ENCODE data around the gene RNF11. TPM values are rescaled to one million over a fixed set of nuclear protein-coding genes. Genes with fewer than 3 reads are reported as not detected.

Gene RNF11
- polyA plus RNA-seq, 1 donor (not counting 4 experiments of a cell fraction or from before 2014, with no cell fraction given), result 113 TPM

GRCh38 chr1:51299981-51300670 is 64.1 kb downstream of the RNF11 start:
- no peaks in the 10 kb centered on the region for H4K20me1 ChIP-seq (ENCODE audit: control insufficient read depth, extremely low read depth, insufficient read depth, low read length)
- FAIRE-seq, result no peak
- no peaks in the 10 kb centered on the region for H3K9me3 ChIP-seq (ENCODE audit: control insufficient read depth, low read depth, low read length)
- H3K27me3 ChIP-seq (ENCODE audit: control insufficient read depth, extremely low read depth, insufficient read depth, low read length), result no peaks in the 10 kb centered on the region
- no peak overlapping the region for H3K4me2 ChIP-seq (ENCODE audit: control insufficient read depth, extremely low read depth, insufficient read depth, low read depth, low read length)
- DNase-seq (ENCODE audit: low read depth, low spot score), result no peak
- no peak overlapping the region for H3K27ac ChIP-seq (ENCODE audit: control insufficient read depth, insufficient read depth, low read length)
- H3K79me2 ChIP-seq (ENCODE audit: control insufficient read depth, insufficient read depth, low read length), result no peaks in the 10 kb centered on the region
- TF ChIP-seq EZH2 (IDR thresholded peaks at IDR 0.05; ENCODE audit: low read length) (no peak), CTCF (optimal IDR thresholded peaks at IDR 0.05 in 1 of 3, IDR thresholded peaks at IDR 0.05 in 1 of 3, conservative IDR thresholded peaks at IDR 0.05 in 1 of 3; ENCODE audit: extremely low read depth in 1 of 3, insufficient read depth in 2 of 3, low read length in 3 of 3) (no peak)
- dilution Hi-C loops (cut with MboI; ENCODE audit: extremely low pct_ligation_motif_present, low sequenced_read_pairs), result no loop called here
- H3K9ac ChIP-seq (ENCODE audit: control insufficient read depth, extremely low read depth, insufficient read depth, low read length), result no peak overlapping the region
- peaks cover 3% of the 10 kb centered on the region for H3K4me1 ChIP-seq (ENCODE audit: control insufficient read depth, extremely low read depth, insufficient read depth, low read length)
- H3K4me3 ChIP-seq (ENCODE audit: control insufficient read depth in 2 of 3, extremely low read depth in 1 of 3, insufficient read depth in 2 of 3, low read depth in 1 of 3, low read length in 3 of 3), result no peak overlapping the region
- H3K9me1 ChIP-seq (ENCODE audit: control insufficient read depth, extremely low read depth, insufficient read depth, low read length), result no peaks in the 10 kb centered on the region
- no peaks in the 10 kb centered on the region for H3K36me3 ChIP-seq (ENCODE audit: control insufficient read depth in 2 of 2, extremely low read depth in 1 of 2, insufficient read depth in 2 of 2, low read length in 2 of 2)
- H2AFZ ChIP-seq (ENCODE audit: control insufficient read depth, low read length), result no peak overlapping the region

GRCh38 chr1:51301152-51301843 is 65.2 kb downstream of the RNF11 start:
- DNase-seq (ENCODE audit: low read depth, low spot score), result no peak
- dilution Hi-C loops (cut with MboI; ENCODE audit: extremely low pct_ligation_motif_present, low sequenced_read_pairs), result no loop called here

More at GRCh38 chr1:51301152-51301843, 65.2 kb downstream of the RNF11 start:
- no peaks in the 10 kb centered on the region for H3K79me2 ChIP-seq (ENCODE audit: control insufficient read depth, insufficient read depth, low read length)
- no peaks in the 10 kb centered on the region for H3K9me1 ChIP-seq (ENCODE audit: control insufficient read depth, extremely low read depth, insufficient read depth, low read length)
- no peaks in the 10 kb centered on the region for H3K36me3 ChIP-seq (ENCODE audit: control insufficient read depth in 2 of 2, extremely low read depth in 1 of 2, insufficient read depth in 2 of 2, low read length in 2 of 2)
- H3K4me3 ChIP-seq (ENCODE audit: control insufficient read depth in 2 of 3, extremely low read depth in 1 of 3, insufficient read depth in 2 of 3, low read depth in 1 of 3, low read length in 3 of 3), result no peak overlapping the region
- H3K27ac ChIP-seq (ENCODE audit: control insufficient read depth, insufficient read depth, low read length), result no peak overlapping the region
- no peak for FAIRE-seq
- no peak overlapping the region for H2AFZ ChIP-seq (ENCODE audit: control insufficient read depth, low read length)
- no peak overlapping the region for H3K4me2 ChIP-seq (ENCODE audit: control insufficient read depth, extremely low read depth, insufficient read depth, low read depth, low read length)
- TF ChIP-seq EZH2 (IDR thresholded peaks at IDR 0.05; ENCODE audit: low read length) (no peak), CTCF (optimal IDR thresholded peaks at IDR 0.05 in 1 of 3, IDR thresholded peaks at IDR 0.05 in 1 of 3, conservative IDR thresholded peaks at IDR 0.05 in 1 of 3; ENCODE audit: extremely low read depth in 1 of 3, insufficient read depth in 2 of 3, low read length in 3 of 3) (no peak)
- H3K9me3 ChIP-seq (ENCODE audit: control insufficient read depth, low read depth, low read length), result no peaks in the 10 kb centered on the region
- no peak overlapping the region for H3K9ac ChIP-seq (ENCODE audit: control insufficient read depth, extremely low read depth, insufficient read depth, low read length)
- no peaks in the 10 kb centered on the region for H3K27me3 ChIP-seq (ENCODE audit: control insufficient read depth, extremely low read depth, insufficient read depth, low read length)
- H4K20me1 ChIP-seq (ENCODE audit: control insufficient read depth, extremely low read depth, insufficient read depth, low read length), result no peaks in the 10 kb centered on the region
- H3K4me1 ChIP-seq (ENCODE audit: control insufficient read depth, extremely low read depth, insufficient read depth, low read length), result peaks cover 3% of the 10 kb centered on the region
